ENCODE measurements around the gene HS3ST2.
A peak's percentile ranks its signal among the peaks of the same experiment; 100 is the strongest.
"Not testable (repeated sequence)": the region's sequence is repeated elsewhere in the genome, so short reads cannot be mapped to it uniquely, and the experiment has no call there.

The HS3ST2 gene

DNA sequence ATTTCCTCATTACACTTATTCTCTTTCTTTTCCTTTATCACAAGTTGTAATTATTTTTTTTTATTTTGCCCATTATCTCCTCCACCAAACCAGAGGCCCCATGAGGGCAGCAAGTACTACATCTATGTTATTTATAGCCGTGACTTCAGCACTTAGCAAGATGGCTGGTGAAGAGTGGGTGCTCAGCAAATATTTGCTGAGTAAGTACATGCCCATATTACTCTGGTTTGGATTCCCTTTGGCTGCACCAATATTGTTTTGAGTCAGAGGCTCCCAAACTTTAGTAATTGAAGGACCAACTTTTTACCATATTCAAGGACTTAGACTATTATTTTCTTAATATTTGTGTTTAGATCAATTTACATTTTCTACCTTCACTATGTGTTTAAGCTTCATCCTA is 83.2 kb downstream of the HS3ST2 start:
- Histone ChIP-seq H3K36me3 (ENCODE audit: low read length) (no peaks in the 10 kb centered on the region), H3K4me3 (ENCODE audit: insufficient read depth, low read length, poor library complexity, severe bottlenecking) (no peak overlapping the region), H3K4me2 (ENCODE audit: low read depth, low read length, poor library complexity, severe bottlenecking) (no peak overlapping the region), H3K9me3 (ENCODE audit: insufficient read depth, low read length) (no peaks in the 10 kb centered on the region), H3K27me3 (ENCODE audit: low read length) (no peaks in the 10 kb centered on the region), H3K9me2 (replicated peaks; ENCODE audit: insufficient read depth, low read length) (no peaks in the 10 kb centered on the region), H3K79me2 (ENCODE audit: insufficient read depth, low read length) (no peaks in the 10 kb centered on the region), H4K20me1 (ENCODE audit: low read depth, low read length) (no peaks in the 10 kb centered on the region), H3K27ac (ENCODE audit: low read depth, low read length) (no peak overlapping the region), H2AFZ (ENCODE audit: low read depth, low read length, severe bottlenecking) (no peak overlapping the region), H3F3A (ENCODE audit: insufficient read depth) (no peaks in the 10 kb centered on the region), H3K9ac (ENCODE audit: low read length) (no peak overlapping the region)
- no peak for TF ChIP-seq CTCF (IDR thresholded peaks at IDR 0.05; ENCODE audit: insufficient read depth, low read length, poor library complexity, severe bottlenecking)
- TF ChIP-seq EZH2phosphoT487 (conservative IDR thresholded peaks at IDR 0.05; ENCODE audit: low read length), result no peak

- no peak overlapping the region for H2AFZ ChIP-seq (ENCODE audit: low read depth, low read length, severe bottlenecking)
- no peaks in the 10 kb centered on the region for H3K27me3 ChIP-seq (ENCODE audit: low read length)
- no peak overlapping the region for H3K27ac ChIP-seq (ENCODE audit: low read depth, low read length)
- no peaks in the 10 kb centered on the region for H3K9me2 ChIP-seq (replicated peaks; ENCODE audit: insufficient read depth, low read length)
- H3K79me2 ChIP-seq (ENCODE audit: insufficient read depth, low read length), result no peaks in the 10 kb centered on the region
- H4K20me1 ChIP-seq (ENCODE audit: low read depth, low read length), result no peaks in the 10 kb centered on the region
- H3K9me3 ChIP-seq (ENCODE audit: insufficient read depth, low read length), result no peaks in the 10 kb centered on the region
- H3K9ac ChIP-seq (ENCODE audit: low read length), result no peak overlapping the region
- H3K36me3 ChIP-seq (ENCODE audit: low read length), result no peaks in the 10 kb centered on the region
- H3K4me3 ChIP-seq (ENCODE audit: insufficient read depth, low read length, poor library complexity, severe bottlenecking), result no peak overlapping the region
- no peak overlapping the region for H3K4me2 ChIP-seq (ENCODE audit: low read depth, low read length, poor library complexity, severe bottlenecking)
- no peaks in the 10 kb centered on the region for H3F3A ChIP-seq (ENCODE audit: insufficient read depth)
- TF ChIP-seq CTCF (IDR thresholded peaks at IDR 0.05; ENCODE audit: insufficient read depth, low read length, poor library complexity, severe bottlenecking), result no peak
- no peak for TF ChIP-seq EZH2phosphoT487 (conservative IDR thresholded peaks at IDR 0.05; ENCODE audit: low read length)
These were observed 84.2 kb downstream of the HS3ST2 start for GRCh38 chr16:22898131-22898530.

DNA sequence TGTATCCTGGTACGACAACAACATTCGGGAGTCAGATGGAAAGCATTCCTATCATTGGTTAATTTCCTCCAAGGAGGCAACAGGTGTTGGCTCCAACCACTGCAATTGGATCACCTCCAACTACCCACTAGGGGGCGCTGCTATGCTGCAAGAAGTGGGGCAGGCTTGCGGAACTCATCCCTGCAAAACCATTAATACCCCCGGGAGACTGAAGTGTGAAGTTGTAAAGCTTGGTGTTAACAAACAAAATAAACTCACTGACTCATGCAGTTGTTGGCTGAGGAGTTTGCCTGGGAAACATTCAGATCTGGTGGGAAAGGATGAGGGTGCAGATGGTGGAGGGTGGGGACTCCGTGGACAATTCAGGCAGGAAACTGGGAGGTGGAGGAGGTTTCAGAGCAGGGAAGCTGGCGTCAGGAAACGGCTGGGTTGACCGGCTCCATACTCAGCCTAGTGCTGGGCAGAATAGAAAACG is 84.9 kb downstream of the HS3ST2 start:
- Histone ChIP-seq H3K27ac (ENCODE audit: low read depth, low read length) (no peak overlapping the region), H3F3A (ENCODE audit: insufficient read depth) (no peaks in the 10 kb centered on the region), H3K4me2 (ENCODE audit: low read depth, low read length, poor library complexity, severe bottlenecking) (no peak overlapping the region), H3K9me2 (replicated peaks; ENCODE audit: insufficient read depth, low read length) (no peaks in the 10 kb centered on the region), H2AFZ (ENCODE audit: low read depth, low read length, severe bottlenecking) (no peak overlapping the region), H3K36me3 (ENCODE audit: low read length) (no peaks in the 10 kb centered on the region), H3K9ac (ENCODE audit: low read length) (no peak overlapping the region), H3K4me3 (ENCODE audit: insufficient read depth, low read length, poor library complexity, severe bottlenecking) (no peak overlapping the region), H3K79me2 (ENCODE audit: insufficient read depth, low read length) (no peaks in the 10 kb centered on the region), H3K9me3 (ENCODE audit: insufficient read depth, low read length) (no peaks in the 10 kb centered on the region), H4K20me1 (ENCODE audit: low read depth, low read length) (no peaks in the 10 kb centered on the region), H3K27me3 (ENCODE audit: low read length) (no peaks in the 10 kb centered on the region)
- TF ChIP-seq EZH2phosphoT487 (conservative IDR thresholded peaks at IDR 0.05; ENCODE audit: low read length) (no peak), CTCF (IDR thresholded peaks at IDR 0.05; ENCODE audit: insufficient read depth, low read length, poor library complexity, severe bottlenecking) (peak; percentile 37)

DNA sequence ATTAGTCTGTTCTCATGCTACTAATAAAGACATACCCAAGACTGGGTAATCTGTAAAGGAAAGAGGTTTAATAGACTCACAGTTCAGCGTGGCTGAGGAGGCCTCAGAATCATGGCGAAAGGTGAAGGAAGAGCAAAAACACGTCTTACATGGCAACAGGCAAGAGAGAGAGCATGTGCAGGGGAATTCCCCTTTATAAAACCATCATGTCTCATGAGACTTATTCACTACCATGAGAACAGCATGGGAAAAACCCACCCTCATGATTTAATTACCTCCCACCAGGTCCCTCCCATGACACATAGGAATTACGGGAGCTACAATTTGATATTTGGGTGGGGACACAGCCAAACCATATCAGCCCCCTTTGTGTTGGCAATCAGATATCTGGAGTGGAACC is 85.6 kb downstream of the HS3ST2 start:
- not testable (repeated sequence) for H3K36me3 ChIP-seq (ENCODE audit: low read length); H4K20me1 ChIP-seq (ENCODE audit: low read depth, low read length); H3K79me2 ChIP-seq (ENCODE audit: insufficient read depth, low read length)

More for the DNA sequence above, 85.6 kb downstream of the HS3ST2 start:
- not testable (repeated sequence) for H3F3A ChIP-seq (ENCODE audit: insufficient read depth); H3K9me2 ChIP-seq (replicated peaks; ENCODE audit: insufficient read depth, low read length); H3K27me3 ChIP-seq (ENCODE audit: low read length); H3K4me3 ChIP-seq (ENCODE audit: insufficient read depth, low read length, poor library complexity, severe bottlenecking); H2AFZ ChIP-seq (ENCODE audit: low read depth, low read length, severe bottlenecking); H3K27ac ChIP-seq (ENCODE audit: low read depth, low read length); H3K9me3 ChIP-seq (ENCODE audit: insufficient read depth, low read length); H3K4me2 ChIP-seq (ENCODE audit: low read depth, low read length, poor library complexity, severe bottlenecking); H3K9ac ChIP-seq (ENCODE audit: low read length)
